Measurements from ENCODE around the gene FIGLA.

DNA sequence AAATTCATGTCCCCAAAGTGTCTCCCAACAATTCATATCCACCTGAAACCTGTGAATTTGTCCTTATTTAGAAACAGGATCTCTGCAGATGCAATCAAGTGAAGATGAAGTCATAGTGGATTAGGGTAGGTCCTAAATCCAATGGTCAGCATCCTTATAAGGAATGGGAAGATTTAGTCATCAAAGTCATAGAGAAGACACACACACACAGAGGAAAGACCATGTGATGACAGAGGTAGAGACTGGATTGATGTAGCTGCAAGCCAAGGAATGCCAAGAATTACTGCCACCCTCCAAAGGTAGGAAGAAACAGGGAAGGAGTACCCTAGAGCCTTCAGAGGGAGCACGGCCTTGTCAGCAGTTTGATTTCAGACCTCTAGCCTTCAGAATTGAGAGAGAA, 40.1 kb downstream of the FIGLA start:
- TF ChIP-seq, protein P1, sequence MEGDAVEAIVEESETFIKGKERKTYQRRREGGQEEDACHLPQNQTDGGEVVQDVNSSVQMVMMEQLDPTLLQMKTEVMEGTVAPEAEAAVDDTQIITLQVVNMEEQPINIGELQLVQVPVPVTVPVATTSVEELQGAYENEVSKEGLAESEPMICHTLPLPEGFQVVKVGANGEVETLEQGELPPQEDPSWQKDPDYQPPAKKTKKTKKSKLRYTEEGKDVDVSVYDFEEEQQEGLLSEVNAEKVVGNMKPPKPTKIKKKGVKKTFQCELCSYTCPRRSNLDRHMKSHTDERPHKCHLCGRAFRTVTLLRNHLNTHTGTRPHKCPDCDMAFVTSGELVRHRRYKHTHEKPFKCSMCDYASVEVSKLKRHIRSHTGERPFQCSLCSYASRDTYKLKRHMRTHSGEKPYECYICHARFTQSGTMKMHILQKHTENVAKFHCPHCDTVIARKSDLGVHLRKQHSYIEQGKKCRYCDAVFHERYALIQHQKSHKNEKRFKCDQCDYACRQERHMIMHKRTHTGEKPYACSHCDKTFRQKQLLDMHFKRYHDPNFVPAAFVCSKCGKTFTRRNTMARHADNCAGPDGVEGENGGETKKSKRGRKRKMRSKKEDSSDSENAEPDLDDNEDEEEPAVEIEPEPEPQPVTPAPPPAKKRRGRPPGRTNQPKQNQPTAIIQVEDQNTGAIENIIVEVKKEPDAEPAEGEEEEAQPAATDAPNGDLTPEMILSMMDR (conservative IDR thresholded peaks at IDR 0.05 in 1 of 2, IDR thresholded peaks at IDR 0.05 in 1 of 2; ENCODE audit: extremely low read depth in 1 of 2, insufficient read depth in 1 of 2, low read depth in 1 of 2, low read length in 2 of 2): no peak
- no peak for TF ChIP-seq EZH2 (IDR thresholded peaks at IDR 0.05; ENCODE audit: borderline replicate concordance, low read length)

Data from mammary epithelial cell (primary cell).